Measurements from ENCODE around the gene RHOD. TPM values are rescaled to one million over a fixed set of nuclear protein-coding genes. Genes with fewer than 3 reads are reported as not detected.

The RHOD gene
- total and polyA plus RNA-seq, 9 of the 15 experiments (the other 6 are each of a cell fraction or from before 2014, with no cell fraction given) = not detected

DNA sequence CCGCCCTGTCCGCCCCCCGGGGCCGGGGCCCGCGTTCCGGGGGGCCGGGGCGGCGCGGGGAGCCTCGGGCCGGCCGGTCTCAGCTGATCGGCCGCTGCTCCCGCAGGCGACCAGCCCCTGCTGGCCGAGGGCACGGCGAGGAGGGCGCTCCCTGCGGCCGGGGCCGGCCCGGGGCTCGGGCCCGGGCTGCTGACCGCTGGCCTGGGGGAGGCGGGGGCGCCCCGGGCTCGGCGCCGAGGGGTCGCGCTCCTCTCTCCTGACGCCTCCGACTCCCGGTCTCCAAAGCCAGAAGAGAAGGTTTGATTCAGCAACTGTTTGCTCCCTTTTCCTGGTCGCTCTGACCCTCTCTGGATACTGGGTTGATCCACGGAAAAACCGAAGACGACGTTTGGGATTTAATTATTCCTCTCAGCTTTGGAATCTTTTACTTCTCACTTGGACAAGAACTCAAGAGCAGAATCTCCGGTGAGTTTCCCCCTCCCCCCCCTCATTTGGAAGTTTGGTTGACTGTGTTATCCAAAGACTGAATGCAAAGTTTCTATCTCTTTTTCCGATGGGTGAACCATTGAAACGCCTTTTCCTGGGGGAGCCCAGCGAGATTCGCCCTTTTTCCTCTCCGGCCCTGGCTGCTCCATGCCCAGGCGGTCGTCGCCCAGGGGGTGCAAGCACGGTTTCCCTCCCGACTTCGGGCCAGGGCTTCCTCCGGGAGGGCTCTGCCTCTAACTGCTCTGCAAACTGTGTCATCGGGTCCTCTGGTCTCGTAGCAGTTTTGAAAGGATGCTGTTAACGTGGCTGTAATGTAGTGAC lies 63.1 kb downstream of the RHOD start (continued):
- TF ChIP-seq, protein P1, sequence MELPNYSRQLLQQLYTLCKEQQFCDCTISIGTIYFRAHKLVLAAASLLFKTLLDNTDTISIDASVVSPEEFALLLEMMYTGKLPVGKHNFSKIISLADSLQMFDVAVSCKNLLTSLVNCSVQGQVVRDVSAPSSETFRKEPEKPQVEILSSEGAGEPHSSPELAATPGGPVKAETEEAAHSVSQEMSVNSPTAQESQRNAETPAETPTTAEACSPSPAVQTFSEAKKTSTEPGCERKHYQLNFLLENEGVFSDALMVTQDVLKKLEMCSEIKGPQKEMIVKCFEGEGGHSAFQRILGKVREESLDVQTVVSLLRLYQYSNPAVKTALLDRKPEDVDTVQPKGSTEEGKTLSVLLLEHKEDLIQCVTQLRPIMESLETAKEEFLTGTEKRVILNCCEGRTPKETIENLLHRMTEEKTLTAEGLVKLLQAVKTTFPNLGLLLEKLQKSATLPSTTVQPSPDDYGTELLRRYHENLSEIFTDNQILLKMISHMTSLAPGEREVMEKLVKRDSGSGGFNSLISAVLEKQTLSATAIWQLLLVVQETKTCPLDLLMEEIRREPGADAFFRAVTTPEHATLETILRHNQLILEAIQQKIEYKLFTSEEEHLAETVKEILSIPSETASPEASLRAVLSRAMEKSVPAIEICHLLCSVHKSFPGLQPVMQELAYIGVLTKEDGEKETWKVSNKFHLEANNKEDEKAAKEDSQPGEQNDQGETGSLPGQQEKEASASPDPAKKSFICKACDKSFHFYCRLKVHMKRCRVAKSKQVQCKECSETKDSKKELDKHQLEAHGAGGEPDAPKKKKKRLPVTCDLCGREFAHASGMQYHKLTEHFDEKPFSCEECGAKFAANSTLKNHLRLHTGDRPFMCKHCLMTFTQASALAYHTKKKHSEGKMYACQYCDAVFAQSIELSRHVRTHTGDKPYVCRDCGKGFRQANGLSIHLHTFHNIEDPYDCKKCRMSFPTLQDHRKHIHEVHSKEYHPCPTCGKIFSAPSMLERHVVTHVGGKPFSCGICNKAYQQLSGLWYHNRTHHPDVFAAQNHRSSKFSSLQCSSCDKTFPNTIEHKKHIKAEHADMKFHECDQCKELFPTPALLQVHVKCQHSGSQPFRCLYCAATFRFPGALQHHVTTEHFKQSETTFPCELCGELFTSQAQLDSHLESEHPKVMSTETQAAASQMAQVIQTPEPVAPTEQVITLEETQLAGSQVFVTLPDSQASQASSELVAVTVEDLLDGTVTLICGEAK (IDR thresholded peaks at IDR 0.05) = peak; percentile 25; the same call in 1 of the 2 replicates
- TF ChIP-seq, protein P1 (CRISPR knock-in tag; IDR thresholded peaks at IDR 0.05) = no peak
- TF ChIP-seq, protein P2, sequence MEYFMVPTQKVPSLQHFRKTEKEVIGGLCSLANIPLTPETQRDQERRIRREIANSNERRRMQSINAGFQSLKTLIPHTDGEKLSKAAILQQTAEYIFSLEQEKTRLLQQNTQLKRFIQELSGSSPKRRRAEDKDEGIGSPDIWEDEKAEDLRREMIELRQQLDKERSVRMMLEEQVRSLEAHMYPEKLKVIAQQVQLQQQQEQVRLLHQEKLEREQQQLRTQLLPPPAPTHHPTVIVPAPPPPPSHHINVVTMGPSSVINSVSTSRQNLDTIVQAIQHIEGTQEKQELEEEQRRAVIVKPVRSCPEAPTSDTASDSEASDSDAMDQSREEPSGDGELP (CRISPR knock-in tag; IDR thresholded peaks at IDR 0.05; ENCODE audit: borderline replicate concordance) = 0 out of 2 replicates have a peak, but pooled peaks have one; percentile 12
- no peak for TF ChIP-seq NCOA2 (IDR thresholded peaks at IDR 0.05; ENCODE audit: partially characterized antibody in 2 of 2)
- TF ChIP-seq, protein P3, sequence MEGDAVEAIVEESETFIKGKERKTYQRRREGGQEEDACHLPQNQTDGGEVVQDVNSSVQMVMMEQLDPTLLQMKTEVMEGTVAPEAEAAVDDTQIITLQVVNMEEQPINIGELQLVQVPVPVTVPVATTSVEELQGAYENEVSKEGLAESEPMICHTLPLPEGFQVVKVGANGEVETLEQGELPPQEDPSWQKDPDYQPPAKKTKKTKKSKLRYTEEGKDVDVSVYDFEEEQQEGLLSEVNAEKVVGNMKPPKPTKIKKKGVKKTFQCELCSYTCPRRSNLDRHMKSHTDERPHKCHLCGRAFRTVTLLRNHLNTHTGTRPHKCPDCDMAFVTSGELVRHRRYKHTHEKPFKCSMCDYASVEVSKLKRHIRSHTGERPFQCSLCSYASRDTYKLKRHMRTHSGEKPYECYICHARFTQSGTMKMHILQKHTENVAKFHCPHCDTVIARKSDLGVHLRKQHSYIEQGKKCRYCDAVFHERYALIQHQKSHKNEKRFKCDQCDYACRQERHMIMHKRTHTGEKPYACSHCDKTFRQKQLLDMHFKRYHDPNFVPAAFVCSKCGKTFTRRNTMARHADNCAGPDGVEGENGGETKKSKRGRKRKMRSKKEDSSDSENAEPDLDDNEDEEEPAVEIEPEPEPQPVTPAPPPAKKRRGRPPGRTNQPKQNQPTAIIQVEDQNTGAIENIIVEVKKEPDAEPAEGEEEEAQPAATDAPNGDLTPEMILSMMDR (IDR thresholded peaks at IDR 0.05 in 2 of 3, conservative IDR thresholded peaks at IDR 0.05 in 1 of 3; ENCODE audit: insufficient read depth in 2 of 3, low read depth in 1 of 3, low read length in 3 of 3) = peak in 2 of 3 experiments; percentile 22 to 75; a peak in 3 of 6 replicates
- TF ChIP-seq HNRNPUL1 (IDR thresholded peaks at IDR 0.05; ENCODE audit: low read length) = no peak
- TF ChIP-seq ILF3 (IDR thresholded peaks at IDR 0.05; ENCODE audit: borderline replicate concordance) = no peak
- peak; percentile 1; the same call in 1 of the 2 replicates for TF ChIP-seq ZFX (CRISPR knock-in tag; IDR thresholded peaks at IDR 0.05)
- TF ChIP-seq, protein P4, sequence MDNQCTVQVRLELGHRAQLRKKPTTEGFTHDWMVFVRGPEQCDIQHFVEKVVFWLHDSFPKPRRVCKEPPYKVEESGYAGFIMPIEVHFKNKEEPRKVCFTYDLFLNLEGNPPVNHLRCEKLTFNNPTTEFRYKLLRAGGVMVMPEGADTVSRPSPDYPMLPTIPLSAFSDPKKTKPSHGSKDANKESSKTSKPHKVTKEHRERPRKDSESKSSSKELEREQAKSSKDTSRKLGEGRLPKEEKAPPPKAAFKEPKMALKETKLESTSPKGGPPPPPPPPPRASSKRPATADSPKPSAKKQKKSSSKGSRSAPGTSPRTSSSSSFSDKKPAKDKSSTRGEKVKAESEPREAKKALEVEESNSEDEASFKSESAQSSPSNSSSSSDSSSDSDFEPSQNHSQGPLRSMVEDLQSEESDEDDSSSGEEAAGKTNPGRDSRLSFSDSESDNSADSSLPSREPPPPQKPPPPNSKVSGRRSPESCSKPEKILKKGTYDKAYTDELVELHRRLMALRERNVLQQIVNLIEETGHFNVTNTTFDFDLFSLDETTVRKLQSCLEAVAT (IDR thresholded peaks at IDR 0.05) = no peak

Measured in K562 (cell line).